ENCODE data around the gene CAD.

GRCh38 chr2:27261241-27261925 is 44.2 kb downstream of the CAD start:
- TF ChIP-seq CTCF (IDR thresholded peaks at IDR 0.05 in 2 of 3, conservative IDR thresholded peaks at IDR 0.05 in 1 of 3; ENCODE audit: insufficient read depth in 2 of 3, low read depth in 1 of 3, low read length in 3 of 3) (no peak), RFX5 (IDR thresholded peaks at IDR 0.05; ENCODE audit: low read depth, low read length) (no peak)
